Measurements from ENCODE around the gene HSPB6.

Gene HSPB6

GRCh38 chr19:35768082-35768421 is 11.2 kb upstream of the HSPB6 start:
- TF ChIP-seq CTCF (IDR thresholded peaks at IDR 0.05) (no peak), ZFX (IDR thresholded peaks at IDR 0.05; ENCODE audit: borderline replicate concordance) (no peak)
- H3K27ac ChIP-seq: no peak overlapping the region

GRCh38 chr19:35767288-35768081 is 10.7 kb upstream of the HSPB6 start:
- H3K27ac ChIP-seq: no peak overlapping the region
- TF ChIP-seq CTCF (IDR thresholded peaks at IDR 0.05): no peak
- no peak for TF ChIP-seq ZFX (IDR thresholded peaks at IDR 0.05; ENCODE audit: borderline replicate concordance)

GRCh38 chr19:35766571-35767104 is 9.8 kb upstream of the HSPB6 start:
- no peak overlapping the region for H3K27ac ChIP-seq
- no peak for TF ChIP-seq CTCF (IDR thresholded peaks at IDR 0.05)
- no peak for TF ChIP-seq ZFX (IDR thresholded peaks at IDR 0.05; ENCODE audit: borderline replicate concordance)

GRCh38 chr19:35764432-35765315 is 7.8 kb upstream of the HSPB6 start:
- TF ChIP-seq ZFX (IDR thresholded peaks at IDR 0.05; ENCODE audit: borderline replicate concordance) (no peak), CTCF (IDR thresholded peaks at IDR 0.05) (no peak)
- no peak overlapping the region for H3K27ac ChIP-seq

- TF ChIP-seq CTCF (IDR thresholded peaks at IDR 0.05) (no peak), ZFX (IDR thresholded peaks at IDR 0.05; ENCODE audit: borderline replicate concordance) (no peak)
- H3K27ac ChIP-seq: no peak overlapping the region
These were observed 4.0 kb upstream of the HSPB6 start for GRCh38 chr19:35760711-35761349.

- TF ChIP-seq ZFX (IDR thresholded peaks at IDR 0.05; ENCODE audit: borderline replicate concordance) (no peak), CTCF (IDR thresholded peaks at IDR 0.05) (no peak)
- H3K27ac ChIP-seq: no peak overlapping the region
These were observed 2.9 kb upstream of the HSPB6 start for GRCh38 chr19:35759697-35760096.
